WTC11 (cell line): ENCODE data around the gene ATRIP. TPM values are rescaled to one million over a fixed set of nuclear protein-coding genes. Genes with fewer than 3 reads are reported as not detected.

ENCODE experiments used
- ATAC-seq: fragments of 200-7000 bp; cut with Tn5 transposase; 2 replicates; pipeline ENCODE4 v1.10.0; 2021; ENCODE audit warnings: mild to moderate bottlenecking, moderate library complexity
- CTCF ChIA-PET: fragments of 300-600 bp; sonication (Branson Sonifier 250); formaldehyde crosslinking; loops from one replicate; lab custom pipeline; 2021; ENCODE audit warnings: antibody characterized with exemption; lab: Charles Lee
- POLR2A ChIA-PET: fragments of 350-600 bp; sonication (Branson Sonifier 250); formaldehyde crosslinking; loops from one replicate; lab custom pipeline; 2021; ENCODE audit warnings: antibody characterized with exemption; lab: Charles Lee
- DNase-seq: peaks from one replicate; pipeline ENCODE4 v3.0.0; 2021; ENCODE audit warnings: low spot score
- H3K27ac Mint-ChIP-seq: 2 replicates; pipeline ENCODE4 v1.8.0; 2021; ENCODE audit warnings: mixed read lengths
- H3K27me3 Mint-ChIP-seq: 2 replicates; pipeline ENCODE4 v1.8.0; 2021; ENCODE audit warnings: low read depth, mild to moderate bottlenecking, moderate library complexity, mixed read lengths
- H3K36me3 Mint-ChIP-seq: 2 replicates; pipeline ENCODE4 v1.8.0; 2021; ENCODE audit warnings: mixed read lengths
- H3K4me1 Mint-ChIP-seq: 2 replicates; pipeline ENCODE4 v1.8.0; 2022; ENCODE audit warnings: mixed read lengths
- H3K4me3 Mint-ChIP-seq: 2 replicates; pipeline ENCODE4 v1.8.0; 2021; ENCODE audit warnings: mild to moderate bottlenecking, moderate library complexity, mixed read lengths
- H3K9me3 Mint-ChIP-seq: 2 replicates; pipeline ENCODE4 v1.8.0; 2021; ENCODE audit warnings: mixed read lengths
- ATF1 ChIP-seq: sonication (generic); formaldehyde crosslinking; IDR thresholded peaks from 2 replicates; pipeline ENCODE4 v1.8.1; 2023; ENCODE audit warnings: mild to moderate bottlenecking, moderate library complexity, missing genetic modification reagents
- JUN ChIP-seq: sonication (generic); formaldehyde crosslinking; IDR thresholded peaks from 2 replicates; pipeline ENCODE4 v1.8.0; 2023; ENCODE audit warnings: mild to moderate bottlenecking, missing genetic modification reagents
- NR1H2 ChIP-seq: sonication (generic); formaldehyde crosslinking; IDR thresholded peaks from 2 replicates; pipeline ENCODE4 v1.9.0; 2021; ENCODE audit warnings: mild to moderate bottlenecking, moderate library complexity, missing genetic modification reagents
- NR3C1 ChIP-seq: sonication (generic); formaldehyde crosslinking; conservative IDR thresholded peaks from 2 replicates; pipeline ENCODE4 v1.8.1; 2023; ENCODE audit warnings: low read depth, mild to moderate bottlenecking, missing genetic modification reagents
- PRDM15 ChIP-seq: sonication (generic); formaldehyde crosslinking; IDR thresholded peaks from 2 replicates; pipeline ENCODE4 v1.8.0; 2022; ENCODE audit warnings: missing genetic modification reagents
- TCF7 ChIP-seq: sonication (generic); formaldehyde crosslinking; IDR thresholded peaks from 2 replicates; pipeline ENCODE4 v1.8.0; 2022; ENCODE audit warnings: mild to moderate bottlenecking, low read depth, missing genetic modification reagents, moderate library complexity
- USF2 ChIP-seq: sonication (generic); formaldehyde crosslinking; IDR thresholded peaks from 2 replicates; pipeline ENCODE4 v1.8.1; 2023; ENCODE audit warnings: mild to moderate bottlenecking, missing genetic modification reagents, moderate library complexity
- ZMAT4 ChIP-seq: fragments of 250-450 bp; sonication (Bioruptor Pico); IDR thresholded peaks from 2 replicates; pipeline ENCODE4 v1.9.0; 2021; ENCODE audit warnings: mild to moderate bottlenecking
- ZNF138 ChIP-seq: sonication (generic); formaldehyde crosslinking; conservative IDR thresholded peaks from 2 replicates; pipeline ENCODE4 v1.8.1; 2022; ENCODE audit warnings: mild to moderate bottlenecking, moderate library complexity, missing genetic modification reagents
- ZNF263 ChIP-seq: sonication (generic); formaldehyde crosslinking; IDR thresholded peaks from 2 replicates; pipeline ENCODE4 v1.8.1; 2022; ENCODE audit warnings: low read depth, mild to moderate bottlenecking, moderate library complexity, missing genetic modification reagents
- total RNA-seq: library from RNA; stranded (reverse); gene quantifications from 3 replicates; pipeline ENCODE4 v1.2.3, GENCODE V29; 2021
- TF ChIP-seq, protein P1 (sequence below): fragments of 250-450 bp; sonication (Bioruptor Pico); conservative IDR thresholded peaks from 2 replicates; pipeline ENCODE4 v1.9.0; 2021; ENCODE audit warnings: mild to moderate bottlenecking
- TF ChIP-seq, protein P2 (sequence below): sonication (generic); formaldehyde crosslinking; IDR thresholded peaks from 2 replicates; pipeline ENCODE4 v1.8.1; 2023; ENCODE audit warnings: mild to moderate bottlenecking, missing genetic modification reagents
- TF ChIP-seq, protein P3 (sequence below): sonication (generic); formaldehyde crosslinking; conservative IDR thresholded peaks from 2 replicates; pipeline ENCODE4 v1.8.1; 2023; ENCODE audit warnings: mild to moderate bottlenecking, low read depth, missing genetic modification reagents, moderate library complexity
- TF ChIP-seq, protein P4 (sequence below): fragments of 250-450 bp; sonication (Bioruptor Pico); IDR thresholded peaks from 2 replicates; pipeline ENCODE4 v2.1.2; 2022; ENCODE audit warnings: mild to moderate bottlenecking, moderate library complexity
- TF ChIP-seq, protein P5 (sequence below): sonication (generic); formaldehyde crosslinking; IDR thresholded peaks from 2 replicates; pipeline ENCODE4 v1.8.1; 2023; ENCODE audit warnings: mild to moderate bottlenecking, missing genetic modification reagents, borderline replicate concordance

Gene ATRIP
- total RNA-seq, 1 experiment from 2014 or later = 18.2 TPM

DNA sequence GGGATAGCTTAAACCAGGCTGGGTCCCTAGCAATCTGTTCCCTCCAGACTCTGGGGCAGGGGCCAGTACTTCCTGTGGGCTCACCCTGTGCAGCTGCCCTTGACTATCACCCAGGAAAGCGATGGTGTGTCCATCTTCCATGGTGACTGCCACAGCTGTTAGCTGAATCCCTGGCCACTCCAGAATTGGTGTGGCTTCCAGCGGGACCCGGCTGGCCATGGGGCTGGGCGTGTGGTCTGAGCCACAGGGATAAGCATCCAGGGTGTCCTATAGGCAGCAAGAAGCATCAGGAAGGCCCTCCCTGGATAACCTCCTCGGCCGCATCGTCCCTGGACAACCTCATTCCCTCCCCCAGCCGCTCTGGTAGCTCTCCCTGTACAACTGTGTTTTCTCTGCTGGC lies 23.9 kb upstream of the ATRIP start:
- H3K27ac Mint-ChIP-seq = peak overlapping the region; percentile 89; the same call in 1 of the 2 replicates
- TF ChIP-seq, protein P1, sequence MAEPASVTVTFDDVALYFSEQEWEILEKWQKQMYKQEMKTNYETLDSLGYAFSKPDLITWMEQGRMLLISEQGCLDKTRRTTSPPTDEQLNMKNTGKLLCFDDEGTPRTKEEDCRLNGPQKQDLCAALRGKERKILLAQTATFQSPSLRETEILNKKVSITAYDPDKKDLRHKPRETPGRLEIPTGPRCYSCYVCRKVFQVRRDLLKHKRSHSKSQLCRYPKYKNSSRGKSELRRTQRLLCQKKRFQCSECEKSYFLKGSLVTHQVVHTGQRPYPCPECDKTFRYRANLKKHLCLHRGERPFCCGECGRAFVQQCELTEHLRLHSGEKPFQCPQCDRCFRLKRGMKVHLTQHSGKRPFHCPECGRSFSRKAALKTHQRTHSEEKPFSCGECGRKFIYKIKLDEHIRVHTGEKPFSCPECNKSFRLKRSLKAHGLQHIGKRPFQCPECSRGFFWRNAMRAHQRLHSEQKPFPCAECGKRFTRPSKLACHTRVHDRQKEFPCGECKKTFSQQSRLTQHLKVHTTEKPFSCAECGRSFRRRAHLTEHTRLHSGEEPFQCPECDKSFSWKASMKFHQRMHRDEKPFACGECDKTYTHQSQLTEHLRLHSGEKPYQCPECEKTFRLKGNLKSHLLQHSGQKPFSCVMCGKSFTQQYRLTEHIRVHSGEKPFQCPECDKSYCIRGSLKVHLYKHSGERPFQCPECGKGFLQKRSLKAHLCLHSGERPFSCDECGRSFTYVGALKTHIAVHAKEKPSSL = no peak
- no peak for TF ChIP-seq NR3C1
- TF ChIP-seq USF2 (CRISPR knock-in tag) = no peak
- no peaks in the 10 kb centered on the region for H3K9me3 Mint-ChIP-seq
- CTCF ChIA-PET = interaction anchor here (1.0 to 18.3 kb wide), 9 partner anchors 10 to 1477 kb away, joined by 3 to 218 read pairs (median 7); partner anchors contain the start of genes CCDC51 and TMA7
- H3K4me3 Mint-ChIP-seq = no peak overlapping the region
- H3K36me3 Mint-ChIP-seq = peaks cover 5% of the 10 kb centered on the region; the same call in 1 of the 2 replicates
- POLR2A ChIA-PET = no interaction called here
- ATAC-seq (no peak), DNase-seq (no peak)
- H3K27me3 Mint-ChIP-seq = no peaks in the 10 kb centered on the region
- peaks cover 23% of the 10 kb centered on the region for H3K4me1 Mint-ChIP-seq

- Mint-ChIP-seq H3K36me3 (peaks cover under 1% of the 10 kb centered on the region; the same call in 1 of the 2 replicates), H3K27me3 (no peaks in the 10 kb centered on the region), H3K9me3 (no peaks in the 10 kb centered on the region), H3K4me1 (peaks cover 30% of the 10 kb centered on the region), H3K27ac (peak overlapping the region; percentile 89), H3K4me3 (no peak overlapping the region)
- ATAC-seq (no peak), DNase-seq (no peak)
- CTCF ChIA-PET = interaction anchor here (0.7 to 18.3 kb wide), 10 partner anchors 9 to 1477 kb away, joined by 3 to 218 read pairs (median 6); partner anchors contain the start of genes ATRIP, CCDC51 and TMA7
- POLR2A ChIA-PET = interaction anchor here (1.5 kb wide), 1 partner anchor 9 kb away, joined by 4 read pairs; no protein-coding TSS in a partner anchor
- TF ChIP-seq, protein P2, sequence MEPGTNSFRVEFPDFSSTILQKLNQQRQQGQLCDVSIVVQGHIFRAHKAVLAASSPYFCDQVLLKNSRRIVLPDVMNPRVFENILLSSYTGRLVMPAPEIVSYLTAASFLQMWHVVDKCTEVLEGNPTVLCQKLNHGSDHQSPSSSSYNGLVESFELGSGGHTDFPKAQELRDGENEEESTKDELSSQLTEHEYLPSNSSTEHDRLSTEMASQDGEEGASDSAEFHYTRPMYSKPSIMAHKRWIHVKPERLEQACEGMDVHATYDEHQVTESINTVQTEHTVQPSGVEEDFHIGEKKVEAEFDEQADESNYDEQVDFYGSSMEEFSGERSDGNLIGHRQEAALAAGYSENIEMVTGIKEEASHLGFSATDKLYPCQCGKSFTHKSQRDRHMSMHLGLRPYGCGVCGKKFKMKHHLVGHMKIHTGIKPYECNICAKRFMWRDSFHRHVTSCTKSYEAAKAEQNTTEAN = no peak
- TF ChIP-seq, protein P3, sequence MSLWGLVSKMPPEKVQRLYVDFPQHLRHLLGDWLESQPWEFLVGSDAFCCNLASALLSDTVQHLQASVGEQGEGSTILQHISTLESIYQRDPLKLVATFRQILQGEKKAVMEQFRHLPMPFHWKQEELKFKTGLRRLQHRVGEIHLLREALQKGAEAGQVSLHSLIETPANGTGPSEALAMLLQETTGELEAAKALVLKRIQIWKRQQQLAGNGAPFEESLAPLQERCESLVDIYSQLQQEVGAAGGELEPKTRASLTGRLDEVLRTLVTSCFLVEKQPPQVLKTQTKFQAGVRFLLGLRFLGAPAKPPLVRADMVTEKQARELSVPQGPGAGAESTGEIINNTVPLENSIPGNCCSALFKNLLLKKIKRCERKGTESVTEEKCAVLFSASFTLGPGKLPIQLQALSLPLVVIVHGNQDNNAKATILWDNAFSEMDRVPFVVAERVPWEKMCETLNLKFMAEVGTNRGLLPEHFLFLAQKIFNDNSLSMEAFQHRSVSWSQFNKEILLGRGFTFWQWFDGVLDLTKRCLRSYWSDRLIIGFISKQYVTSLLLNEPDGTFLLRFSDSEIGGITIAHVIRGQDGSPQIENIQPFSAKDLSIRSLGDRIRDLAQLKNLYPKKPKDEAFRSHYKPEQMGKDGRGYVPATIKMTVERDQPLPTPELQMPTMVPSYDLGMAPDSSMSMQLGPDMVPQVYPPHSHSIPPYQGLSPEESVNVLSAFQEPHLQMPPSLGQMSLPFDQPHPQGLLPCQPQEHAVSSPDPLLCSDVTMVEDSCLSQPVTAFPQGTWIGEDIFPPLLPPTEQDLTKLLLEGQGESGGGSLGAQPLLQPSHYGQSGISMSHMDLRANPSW (CRISPR knock-in tag) = no peak
- TF ChIP-seq ZMAT4 (CRISPR knock-in tag) (no peak), ZNF263 (CRISPR knock-in tag) (no peak), ZNF138 (CRISPR knock-in tag) (no peak), TCF7 (no peak), ATF1 (CRISPR knock-in tag) (no peak), JUN (CRISPR knock-in tag) (no peak), PRDM15 (CRISPR knock-in tag) (no peak), NR1H2 (CRISPR knock-in tag) (no peak)
- TF ChIP-seq, protein P4, sequence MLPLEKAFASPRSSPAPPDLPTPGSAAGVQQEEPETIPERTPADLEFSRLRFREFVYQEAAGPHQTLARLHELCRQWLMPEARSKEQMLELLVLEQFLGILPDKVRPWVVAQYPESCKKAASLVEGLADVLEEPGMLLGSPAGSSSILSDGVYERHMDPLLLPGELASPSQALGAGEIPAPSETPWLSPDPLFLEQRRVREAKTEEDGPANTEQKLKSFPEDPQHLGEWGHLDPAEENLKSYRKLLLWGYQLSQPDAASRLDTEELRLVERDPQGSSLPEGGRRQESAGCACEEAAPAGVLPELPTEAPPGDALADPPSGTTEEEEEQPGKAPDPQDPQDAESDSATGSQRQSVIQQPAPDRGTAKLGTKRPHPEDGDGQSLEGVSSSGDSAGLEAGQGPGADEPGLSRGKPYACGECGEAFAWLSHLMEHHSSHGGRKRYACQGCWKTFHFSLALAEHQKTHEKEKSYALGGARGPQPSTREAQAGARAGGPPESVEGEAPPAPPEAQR (CRISPR knock-in tag) = no peak
- TF ChIP-seq, protein P5, sequence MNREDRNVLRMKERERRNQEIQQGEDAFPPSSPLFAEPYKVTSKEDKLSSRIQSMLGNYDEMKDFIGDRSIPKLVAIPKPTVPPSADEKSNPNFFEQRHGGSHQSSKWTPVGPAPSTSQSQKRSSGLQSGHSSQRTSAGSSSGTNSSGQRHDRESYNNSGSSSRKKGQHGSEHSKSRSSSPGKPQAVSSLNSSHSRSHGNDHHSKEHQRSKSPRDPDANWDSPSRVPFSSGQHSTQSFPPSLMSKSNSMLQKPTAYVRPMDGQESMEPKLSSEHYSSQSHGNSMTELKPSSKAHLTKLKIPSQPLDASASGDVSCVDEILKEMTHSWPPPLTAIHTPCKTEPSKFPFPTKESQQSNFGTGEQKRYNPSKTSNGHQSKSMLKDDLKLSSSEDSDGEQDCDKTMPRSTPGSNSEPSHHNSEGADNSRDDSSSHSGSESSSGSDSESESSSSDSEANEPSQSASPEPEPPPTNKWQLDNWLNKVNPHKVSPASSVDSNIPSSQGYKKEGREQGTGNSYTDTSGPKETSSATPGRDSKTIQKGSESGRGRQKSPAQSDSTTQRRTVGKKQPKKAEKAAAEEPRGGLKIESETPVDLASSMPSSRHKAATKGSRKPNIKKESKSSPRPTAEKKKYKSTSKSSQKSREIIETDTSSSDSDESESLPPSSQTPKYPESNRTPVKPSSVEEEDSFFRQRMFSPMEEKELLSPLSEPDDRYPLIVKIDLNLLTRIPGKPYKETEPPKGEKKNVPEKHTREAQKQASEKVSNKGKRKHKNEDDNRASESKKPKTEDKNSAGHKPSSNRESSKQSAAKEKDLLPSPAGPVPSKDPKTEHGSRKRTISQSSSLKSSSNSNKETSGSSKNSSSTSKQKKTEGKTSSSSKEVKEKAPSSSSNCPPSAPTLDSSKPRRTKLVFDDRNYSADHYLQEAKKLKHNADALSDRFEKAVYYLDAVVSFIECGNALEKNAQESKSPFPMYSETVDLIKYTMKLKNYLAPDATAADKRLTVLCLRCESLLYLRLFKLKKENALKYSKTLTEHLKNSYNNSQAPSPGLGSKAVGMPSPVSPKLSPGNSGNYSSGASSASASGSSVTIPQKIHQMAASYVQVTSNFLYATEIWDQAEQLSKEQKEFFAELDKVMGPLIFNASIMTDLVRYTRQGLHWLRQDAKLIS (CRISPR knock-in tag) = no peak
These were observed 23.2 kb upstream of the ATRIP start for GRCh38 chr3:48423241-48423882.
